Left renal pelvis (tissue), 4 donors: ENCODE measurements around the gene CLEC18A. TPM values are rescaled to one million over a fixed set of nuclear protein-coding genes. Genes with fewer than 3 reads are reported as not detected.
"Not testable (repeated sequence)": the region's sequence is repeated elsewhere in the genome, so short reads cannot be mapped to it uniquely, and the experiment has no call there.

ENCODE experiments used
- DNase-seq, 4 donors: peaks; one replicate each; pipeline ENCODE4 v3.0.0-alpha.2; 2013; ENCODE audit warnings: low read depth in 4 of 4, low spot score in 3 of 4
- polyA plus RNA-seq, 4 donors: library from polyadenylated mRNA; unstranded; fragments of 120-200 nt; gene quantifications; one replicate each; pipeline ENCODE4 v1.2.1, GENCODE V29; 2013; ENCODE audit not compliant: insufficient read length in 4 of 4

Gene CLEC18A
- polyA plus RNA-seq, 4 donors = 1.1 to 83.1 (median 54.8) TPM

GRCh38 chr16:69943241-69944036, 7.7 kb upstream of the CLEC18A start:
- not testable (repeated sequence) for DNase-seq

GRCh38 chr16:69950411-69950810, 723 bp upstream of the CLEC18A start:
- not testable (repeated sequence) for DNase-seq

DNA sequence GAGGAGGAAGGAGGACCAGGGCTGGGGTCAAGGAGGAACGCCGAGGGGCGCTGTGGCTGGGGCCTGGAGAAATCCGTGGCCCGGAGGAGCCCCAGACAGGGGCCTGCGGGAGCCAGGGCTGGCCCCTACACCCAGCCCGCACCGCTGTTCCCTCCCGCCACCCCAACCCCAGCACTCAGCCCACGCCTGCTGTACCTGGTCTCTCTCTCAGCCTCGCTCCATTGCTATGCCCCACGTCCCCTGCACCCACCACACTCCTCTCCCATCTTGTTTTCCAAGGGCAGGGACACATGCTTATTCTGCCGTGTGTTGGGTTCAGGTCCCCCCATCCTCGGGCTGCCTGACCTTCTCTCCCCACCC, 518 bp downstream of the CLEC18A start:
- not testable (repeated sequence) for DNase-seq

GRCh38 chr16:69952116-69952515, 982 bp downstream of the CLEC18A start:
- not testable (repeated sequence) for DNase-seq

GRCh38 chr16:69952572-69953355, 1.6 kb downstream of the CLEC18A start:
- DNase-seq = not testable (repeated sequence)

DNA sequence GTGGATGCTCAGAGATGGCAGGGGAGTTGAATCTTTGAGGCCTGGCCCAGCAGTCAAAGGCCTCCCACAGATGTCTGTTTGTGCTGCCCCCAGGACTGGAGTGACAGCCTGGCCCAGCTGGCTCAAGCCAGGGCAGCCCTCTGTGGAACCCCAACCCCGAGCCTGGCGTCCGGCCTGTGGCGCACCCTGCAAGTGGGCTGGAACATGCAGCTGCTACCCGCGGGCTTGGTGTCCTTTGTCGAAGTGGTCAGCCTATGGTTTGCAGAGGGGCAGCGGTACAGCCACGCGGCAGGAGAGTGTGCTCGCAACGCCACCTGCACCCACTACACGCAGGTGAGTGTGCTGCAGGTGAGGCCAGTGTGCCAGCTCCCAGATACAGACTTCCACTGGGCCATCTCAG, 3.1 kb downstream of the CLEC18A start:
- not testable (repeated sequence) for DNase-seq

DNA sequence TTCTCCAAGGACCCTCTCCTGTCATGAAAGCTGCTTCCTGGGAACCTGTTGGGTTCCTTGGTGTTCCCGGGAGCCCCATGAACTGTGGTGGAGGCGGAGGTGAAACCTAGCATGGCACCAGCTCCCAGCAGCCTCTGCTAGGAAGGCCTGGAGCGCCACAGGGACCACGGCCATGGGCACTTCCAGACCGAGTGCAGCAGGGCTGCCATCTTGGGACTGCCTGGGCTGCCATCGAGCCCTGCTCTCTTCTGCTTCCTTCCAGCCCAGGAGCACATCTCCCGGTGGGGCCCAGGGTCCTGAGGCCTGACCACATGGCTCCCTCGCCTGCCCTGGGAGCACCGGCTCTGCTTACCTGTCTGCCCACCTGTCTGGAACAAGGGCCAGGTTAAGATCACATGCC, 12.2 kb downstream of the CLEC18A start:
- not testable (repeated sequence) for DNase-seq

GRCh38 chr16:69964960-69965660, 14.0 kb downstream of the CLEC18A start:
- peak in 1 of 4 donors; percentile 18 for DNase-seq

DNA sequence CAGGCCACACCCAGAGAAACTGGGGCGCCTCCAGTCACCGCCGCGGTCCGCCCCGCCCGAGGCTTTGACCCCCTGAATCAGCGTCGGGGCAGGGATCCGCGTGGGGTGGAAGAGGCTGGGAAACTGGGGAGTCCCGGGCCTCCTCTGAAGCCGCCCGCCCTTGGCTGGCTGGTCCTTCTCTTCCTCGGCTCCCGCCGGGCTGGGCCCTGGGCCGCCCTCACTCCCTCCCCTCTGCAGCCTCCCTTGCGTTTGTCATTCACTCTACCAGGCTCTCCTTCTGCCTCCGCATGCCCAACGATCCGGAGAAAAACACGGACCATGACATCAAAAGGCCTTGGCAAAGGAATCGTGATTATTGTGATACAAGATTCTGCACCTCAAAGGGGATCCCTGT, 14.5 kb downstream of the CLEC18A start:
- DNase-seq = not testable (repeated sequence)

- not testable (repeated sequence) for DNase-seq
Observed at GRCh38 chr16:69967688-69968087, 16.6 kb downstream of the CLEC18A start.

- DNase-seq = not testable (repeated sequence)
Observed at GRCh38 chr16:69968125-69968524, 17.0 kb downstream of the CLEC18A start.

DNA sequence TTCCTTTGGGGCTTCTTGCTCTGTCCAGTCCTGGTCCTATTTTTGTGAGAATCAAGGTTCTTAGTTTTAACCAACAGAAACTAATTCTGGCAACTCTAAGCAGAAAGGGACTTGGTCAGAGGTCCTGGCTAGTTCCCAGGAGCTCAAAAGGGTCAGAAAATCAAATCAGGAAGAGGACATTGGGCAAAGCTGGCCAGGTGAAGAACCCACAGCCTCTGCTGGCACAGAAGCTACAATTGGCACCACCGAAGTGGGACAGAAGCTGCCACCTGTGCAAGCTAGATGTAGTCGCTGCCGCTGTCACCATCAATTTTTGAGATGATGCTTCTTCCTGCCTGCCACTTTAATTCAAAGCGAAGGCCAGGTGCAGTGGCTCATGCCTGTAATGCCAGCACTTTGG, 18.5 kb downstream of the CLEC18A start:
- DNase-seq = not testable (repeated sequence)

GRCh38 chr16:69972120-69972519, 21.0 kb downstream of the CLEC18A start:
- DNase-seq = not testable (repeated sequence)

- DNase-seq = not testable (repeated sequence)
Observed at GRCh38 chr16:69972935-69973334, 21.8 kb downstream of the CLEC18A start.

DNA sequence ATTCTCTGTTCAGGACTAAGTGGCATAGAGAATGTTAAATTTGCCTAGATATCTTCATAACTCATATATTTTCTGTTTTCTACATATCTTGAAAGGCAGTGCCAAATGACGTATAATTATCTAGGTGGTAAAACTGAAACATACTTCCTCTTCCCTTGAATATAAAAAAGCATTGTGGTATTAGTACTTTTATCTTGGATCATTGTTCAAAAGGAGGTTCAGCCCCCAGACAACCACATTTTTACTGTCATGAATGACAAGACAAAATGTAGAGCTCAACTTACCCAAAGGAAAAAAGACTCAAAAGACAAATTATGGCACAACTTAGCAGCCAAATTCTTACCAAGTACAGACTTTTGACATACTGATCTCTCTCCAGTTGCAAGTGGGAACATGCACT, 34.1 kb downstream of the CLEC18A start:
- not testable (repeated sequence) for DNase-seq

DNA sequence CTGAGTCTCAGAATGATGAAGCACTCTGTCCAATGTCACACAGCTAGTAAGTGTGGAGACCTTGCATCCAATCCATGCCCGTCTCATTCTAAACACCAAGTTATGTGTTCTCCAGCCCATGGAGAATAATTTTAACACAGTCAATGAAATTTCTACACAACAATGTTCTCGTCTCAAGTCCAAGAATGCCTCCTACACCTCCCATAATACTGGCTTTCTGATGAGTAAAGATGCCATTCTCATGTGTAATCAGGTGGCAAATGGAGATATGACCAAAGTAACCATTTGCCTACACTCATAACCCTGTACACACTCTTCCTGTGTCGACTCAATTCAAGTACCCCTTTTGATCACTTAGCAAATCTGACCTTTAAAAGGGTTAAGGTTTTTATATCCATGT, 46.8 kb downstream of the CLEC18A start:
- DNase-seq = not testable (repeated sequence)

GRCh38 chr16:69999801-70000200, 48.7 kb downstream of the CLEC18A start:
- not testable (repeated sequence) for DNase-seq

DNA sequence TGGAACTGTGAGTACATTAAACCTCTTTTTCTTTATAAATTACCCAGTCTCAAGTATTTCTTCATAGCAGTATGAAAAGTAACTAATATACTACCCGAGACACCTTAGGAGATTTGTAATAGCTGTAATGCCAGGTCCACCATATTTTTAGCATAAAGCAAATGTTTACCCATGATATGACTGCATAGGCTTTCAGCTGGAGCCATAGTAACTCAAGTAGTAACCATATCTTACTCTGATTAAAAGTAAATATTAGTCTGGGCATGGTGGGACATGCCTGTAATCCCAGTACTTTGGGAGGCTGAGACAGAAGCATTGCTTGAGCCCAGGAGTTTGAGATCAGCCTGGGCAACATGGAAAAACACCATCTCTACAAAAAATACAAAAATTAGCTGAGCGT, 52.4 kb downstream of the CLEC18A start:
- DNase-seq = not testable (repeated sequence)

DNA sequence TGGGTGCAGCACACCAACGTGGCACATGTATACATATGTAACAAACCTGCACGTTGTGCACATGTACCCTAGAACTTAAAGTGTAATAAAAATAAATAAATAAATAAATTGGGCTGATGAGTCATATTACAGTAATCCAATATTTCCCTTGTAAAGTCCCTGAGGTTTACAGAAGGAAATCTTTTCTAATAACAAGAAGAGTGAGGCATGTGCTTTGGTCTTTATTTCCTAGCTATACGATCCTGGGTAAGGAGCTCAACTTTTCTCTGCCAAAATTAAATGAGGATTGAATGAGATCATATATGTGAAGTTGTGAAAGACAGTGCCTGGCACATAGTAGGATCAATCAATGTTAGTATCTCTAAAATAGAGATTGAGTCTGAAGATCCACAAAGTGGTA, 57.5 kb downstream of the CLEC18A start:
- not testable (repeated sequence) for DNase-seq

GRCh38 chr16:70010615-70011014, 59.5 kb downstream of the CLEC18A start:
- DNase-seq = not testable (repeated sequence)

DNA sequence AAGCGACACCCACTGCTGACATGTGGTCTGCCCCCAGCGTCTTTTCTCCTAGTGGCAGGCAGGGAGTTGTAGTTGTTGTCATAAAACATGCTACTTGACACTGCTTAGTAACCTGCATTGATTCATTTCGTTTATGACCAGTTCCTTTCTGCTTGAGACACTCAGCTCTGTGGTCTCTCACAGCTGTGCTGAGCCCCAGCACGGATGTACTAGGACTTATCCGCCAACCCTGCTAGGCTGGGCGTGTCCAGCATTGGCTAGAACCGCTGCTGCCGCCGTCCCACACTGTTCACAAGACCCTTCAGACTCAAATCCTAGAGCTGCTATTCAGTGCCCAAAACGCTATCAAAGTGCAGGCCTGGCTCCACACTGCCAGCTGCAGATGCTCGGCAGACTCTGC, 60.0 kb downstream of the CLEC18A start:
- not testable (repeated sequence) for DNase-seq
